B cell (primary cell): Measurements from ENCODE around the gene FKBP9. TPM values are rescaled to one million over a fixed set of nuclear protein-coding genes. Genes with fewer than 3 reads are reported as not detected.

Experiments
- ATAC-seq: fragments of 200-7000 bp; cut with Tn5 transposase; one replicate; pipeline ENCODE4 v1.10.0; 2021; ENCODE audit warnings: low read depth, mild to moderate bottlenecking, moderate number of reproducible peaks, moderate library complexity
- CTCF ChIA-PET: fragments of 350-600 bp; sonication (Branson Sonifier 250); formaldehyde crosslinking; loops from one replicate; lab custom pipeline; 2021; ENCODE audit warnings: antibody characterized with exemption, inconsistent platforms; lab: Charles Lee
- POLR2A ChIA-PET: fragments of 350-600 bp; sonication (Branson Sonifier 250); formaldehyde crosslinking; loops from one replicate; lab custom pipeline; 2021; ENCODE audit warnings: antibody characterized with exemption; lab: Charles Lee
- DNase-seq: peaks from one replicate; pipeline ENCODE4 v3.0.0; 2013
- H2AFZ ChIP-seq: 2 replicates; pipeline ENCODE4 v1.6.1; 2012; ENCODE audit warnings: mild to moderate bottlenecking, low read depth, low read length; ENCODE audit not compliant: insufficient read depth, poor library complexity, severe bottlenecking
- H3K27ac ChIP-seq, 2 donors: 1 replicate in 1 of 2; 2 replicates in 1 of 2; pipeline ENCODE4 v1.5.1; 2012 to 2013; ENCODE audit warnings: low read length in 2 of 2, mild to moderate bottlenecking in 2 of 2, moderate library complexity in 1 of 2
- H3K27me3 ChIP-seq, 4 experiments: fragments of 200-600 bp in 1 of 4; sonication (generic) in 1 of 4; replicated peaks in 1 of 4; 1 replicate in 2 of 4; 2 replicates in 2 of 4; pipeline versions ENCODE4 v1.6.1 to v1.7.0; 2013 to 2016; ENCODE audit warnings: low read length in 3 of 4, mild to moderate bottlenecking in 2 of 4, mixed read lengths in 1 of 4, moderate library complexity in 1 of 4; ENCODE audit not compliant: insufficient read depth in 4 of 4, control insufficient read depth in 3 of 4; ENCODE audit errors: control extremely low read depth in 1 of 4
- H3K36me3 ChIP-seq, 2 experiments: replicated peaks in 1 of 2; 1 replicate in 1 of 2; 2 replicates in 1 of 2; pipeline versions ENCODE4 v1.6.1 to v1.7.1; 2013; ENCODE audit warnings: low read length in 1 of 2; ENCODE audit not compliant: insufficient read depth in 2 of 2, control insufficient read depth in 1 of 2; ENCODE audit errors: control extremely low read depth in 1 of 2, extremely low read depth in 1 of 2
- H3K4me1 ChIP-seq, 2 donors: fragments of 200-600 bp in 1 of 2; sonication (generic) in 1 of 2; 1 replicate in 1 of 2; 2 replicates in 1 of 2; pipeline versions ENCODE4 v1.5.1 to v1.6.1; 2013 to 2017; ENCODE audit warnings: low read length in 2 of 2; ENCODE audit not compliant: control insufficient read depth in 2 of 2, insufficient read depth in 2 of 2
- H3K4me2 ChIP-seq: replicated peaks from 2 replicates; pipeline ENCODE3; 2012; ENCODE audit warnings: mild to moderate bottlenecking, low read depth, low read length; ENCODE audit not compliant: poor library complexity, severe bottlenecking
- H3K4me3 ChIP-seq, 5 experiments: fragments of 200-600 bp in 1 of 5; sonication (generic) in 1 of 5; 1 replicate in 3 of 5; 2 replicates in 2 of 5; pipeline versions ENCODE4 v1.5.1 to v1.7.0; 2011 to 2016; ENCODE audit warnings: low read length in 4 of 5, mild to moderate bottlenecking in 4 of 5, low read depth in 2 of 5, control low read depth in 1 of 5, moderate library complexity in 1 of 5; ENCODE audit not compliant: insufficient read depth in 1 of 5; ENCODE audit errors: control extremely low read depth in 1 of 5, extremely low read depth in 1 of 5
- H3K79me2 ChIP-seq: fragments of 200-600 bp; sonication (generic); one replicate; pipeline ENCODE4 v1.6.0; 2016; ENCODE audit warnings: low read length; ENCODE audit not compliant: control insufficient read depth, insufficient read depth
- H3K9ac ChIP-seq: fragments of 200-600 bp; sonication (generic); 2 replicates; pipeline ENCODE4 v1.6.1; 2017; ENCODE audit warnings: mild to moderate bottlenecking, low read length, moderate library complexity
- H3K9me3 ChIP-seq, 3 donors: one replicate each; pipeline versions ENCODE4 v1.6.1 to v1.7.1; 2013; ENCODE audit warnings: low read length in 2 of 3; ENCODE audit not compliant: control insufficient read depth in 2 of 3, insufficient read depth in 1 of 3; ENCODE audit errors: control extremely low read depth in 1 of 3
- H4K20me1 ChIP-seq: 2 replicates; pipeline ENCODE4 v1.6.0; 2012; ENCODE audit warnings: mild to moderate bottlenecking, low read length; ENCODE audit not compliant: insufficient read depth, control insufficient read depth, poor library complexity, severe bottlenecking
- H3K27ac Mint-ChIP-seq: one replicate; pipeline ENCODE4 v1.8.0; 2021; ENCODE audit warnings: mixed read lengths
- H3K27me3 Mint-ChIP-seq: one replicate; pipeline ENCODE4 v1.8.0; 2021; ENCODE audit warnings: mixed read lengths
- H3K4me1 Mint-ChIP-seq: one replicate; pipeline ENCODE4 v1.8.0; 2021; ENCODE audit warnings: mixed read lengths
- H3K4me3 Mint-ChIP-seq: one replicate; pipeline ENCODE4 v1.8.0; 2021; ENCODE audit warnings: mixed read lengths
- H3K9me3 Mint-ChIP-seq: one replicate; pipeline ENCODE4 v1.8.0; 2022; ENCODE audit warnings: mixed read lengths; ENCODE audit not compliant: insufficient read depth
- EZH2 ChIP-seq: IDR thresholded peaks from 2 replicates; pipeline ENCODE4 v1.6.1; 2012; ENCODE audit warnings: borderline replicate concordance, low read depth, mild to moderate bottlenecking, moderate library complexity, low read length; ENCODE audit not compliant: insufficient read depth, poor library complexity, severe bottlenecking
- WGBS: methylation state at CpG from one replicate; pipeline ENCODE4 v1.1.5; 2013; ENCODE audit warnings: missing lambda C conversion rate; ENCODE audit not compliant: insufficient coverage; 5-methylcytosine and 5-hydroxymethylcytosine counted together
- intact Hi-C: fragments of 100-400 bp; cut with micrococcal nuclease; formaldehyde crosslinking; loops from one replicate; pipeline ENCODE4 v1.10.0; 2022
- polyA plus RNA-seq: library from polyadenylated mRNA; depleted of rRNA; stranded (reverse); fragments of >200 nt; gene quantifications from 2 replicates; pipeline ENCODE4 v1.2.3, GENCODE V29; 2012
- total RNA-seq, 2 donors: library from RNA; stranded (reverse); fragments of 120-200 nt in 1 of 2; gene quantifications; 1 replicate in 1 of 2; 2 replicates in 1 of 2; pipeline versions ENCODE4 v1.2.3 to v1.2.4, GENCODE V29; 2013 to 2022
- TF ChIP-seq, protein P1 (sequence below): fragments of 200-600 bp; IDR thresholded peaks from one replicate; pipeline ENCODE4 v1.8.0; 2022; ENCODE audit warnings: antibody characterized with exemption, mild to moderate bottlenecking

The FKBP9 gene
- total and polyA plus RNA-seq, 2 donors (not counting 1 experiment from before 2014, with no cell fraction given) = 0.52 to 0.98 TPM

DNA sequence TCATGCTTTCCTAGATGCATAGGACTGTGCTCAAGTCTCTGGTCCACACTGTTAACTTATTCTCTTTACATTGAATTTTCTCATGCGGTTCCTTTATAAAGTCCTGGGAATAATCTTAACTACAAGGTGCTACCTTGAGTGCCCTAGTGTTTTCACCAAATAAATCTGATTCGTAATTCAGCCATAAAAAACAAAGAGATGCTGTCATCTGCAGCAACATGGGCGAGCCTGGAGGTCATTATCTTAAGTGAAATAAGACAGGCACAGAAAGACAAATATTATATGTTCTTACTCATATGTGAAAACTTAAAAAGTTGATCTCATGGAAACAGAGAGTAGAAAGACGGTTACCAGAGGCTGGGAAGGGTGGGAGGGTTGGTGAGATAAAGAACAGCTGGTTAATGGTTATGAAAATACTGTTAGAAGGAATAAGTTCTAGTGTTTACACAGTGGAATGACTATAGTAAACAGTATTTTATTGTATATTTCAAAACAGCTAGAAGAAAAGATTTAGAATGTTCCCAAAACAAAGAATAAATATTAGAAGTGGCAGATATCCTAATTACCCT lies 67.0 kb downstream of the FKBP9 start:
- no peaks in the 10 kb centered on the region for H3K9me3 ChIP-seq
- H2AFZ ChIP-seq = no peak overlapping the region
- peaks cover 11% of the 10 kb centered on the region for H3K79me2 ChIP-seq
- no peak overlapping the region for H3K27ac ChIP-seq
- H3K4me1 ChIP-seq = no peaks in the 10 kb centered on the region
- intact Hi-C loops = no loop called here
- H3K9ac ChIP-seq = no peak overlapping the region
- WGBS = 100% methylated on average over 1 of the region's 4 CpGs
- Mint-ChIP-seq H3K4me1 (peaks cover 2% of the 10 kb centered on the region), H3K9me3 (no peaks in the 10 kb centered on the region), H3K4me3 (no peak overlapping the region), H3K27ac (no peak overlapping the region), H3K27me3 (no peaks in the 10 kb centered on the region)
- H3K4me2 ChIP-seq = no peak overlapping the region
- no peaks in the 10 kb centered on the region for H3K27me3 ChIP-seq
- peaks cover 12 to 47% of the 10 kb centered on the region in 2 experiments for H3K36me3 ChIP-seq
- no peak for ATAC-seq
- H4K20me1 ChIP-seq = peaks cover 14% of the 10 kb centered on the region
- ChIA-PET POLR2A (no interaction called here), CTCF (interaction anchor here (1.2 kb wide), 1 partner anchor 24 kb away, joined by 5 read pairs; no protein-coding TSS in a partner anchor)
- TF ChIP-seq, protein P1, sequence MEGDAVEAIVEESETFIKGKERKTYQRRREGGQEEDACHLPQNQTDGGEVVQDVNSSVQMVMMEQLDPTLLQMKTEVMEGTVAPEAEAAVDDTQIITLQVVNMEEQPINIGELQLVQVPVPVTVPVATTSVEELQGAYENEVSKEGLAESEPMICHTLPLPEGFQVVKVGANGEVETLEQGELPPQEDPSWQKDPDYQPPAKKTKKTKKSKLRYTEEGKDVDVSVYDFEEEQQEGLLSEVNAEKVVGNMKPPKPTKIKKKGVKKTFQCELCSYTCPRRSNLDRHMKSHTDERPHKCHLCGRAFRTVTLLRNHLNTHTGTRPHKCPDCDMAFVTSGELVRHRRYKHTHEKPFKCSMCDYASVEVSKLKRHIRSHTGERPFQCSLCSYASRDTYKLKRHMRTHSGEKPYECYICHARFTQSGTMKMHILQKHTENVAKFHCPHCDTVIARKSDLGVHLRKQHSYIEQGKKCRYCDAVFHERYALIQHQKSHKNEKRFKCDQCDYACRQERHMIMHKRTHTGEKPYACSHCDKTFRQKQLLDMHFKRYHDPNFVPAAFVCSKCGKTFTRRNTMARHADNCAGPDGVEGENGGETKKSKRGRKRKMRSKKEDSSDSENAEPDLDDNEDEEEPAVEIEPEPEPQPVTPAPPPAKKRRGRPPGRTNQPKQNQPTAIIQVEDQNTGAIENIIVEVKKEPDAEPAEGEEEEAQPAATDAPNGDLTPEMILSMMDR = no peak
- no peak for TF ChIP-seq EZH2
- no peak for DNase-seq
- no peak overlapping the region for H3K4me3 ChIP-seq

DNA sequence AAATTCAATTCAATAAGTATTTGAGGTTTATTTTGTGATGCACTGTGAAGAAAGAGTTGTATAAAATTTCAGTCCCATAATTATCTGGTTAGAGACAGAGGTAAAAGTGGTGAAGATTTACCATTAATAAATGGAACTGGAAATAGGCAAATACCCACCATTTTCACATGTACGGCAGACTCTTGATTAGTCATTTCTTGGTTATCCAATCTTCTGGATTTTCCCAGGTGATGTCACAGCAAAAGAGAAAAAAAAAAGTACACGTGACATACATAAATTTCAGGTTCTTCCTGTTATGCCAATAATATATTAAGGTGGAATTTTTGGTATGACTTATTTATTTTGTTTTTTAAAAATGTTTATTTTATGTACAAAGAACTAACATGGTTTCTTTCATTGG lies 78.5 kb downstream of the FKBP9 start:
- ChIA-PET POLR2A (no interaction called here), CTCF (no interaction called here)
- H3K27ac Mint-ChIP-seq = no peak overlapping the region
- intact Hi-C loops = no loop called here
- no peak overlapping the region for H3K4me3 Mint-ChIP-seq
- H3K36me3 ChIP-seq = peaks cover 2 to 28% of the 10 kb centered on the region in 2 experiments
- H3K27me3 Mint-ChIP-seq = no peaks in the 10 kb centered on the region
- H3K9me3 ChIP-seq = no peaks in the 10 kb centered on the region
- no peak overlapping the region for H3K4me3 ChIP-seq
- no peak overlapping the region for H3K27ac ChIP-seq
- peaks cover 8 to 22% of the 10 kb centered on the region in 2 donors for H3K4me1 ChIP-seq
- H3K27me3 ChIP-seq = no peaks in the 10 kb centered on the region
- WGBS = no CpG with 5 or more reads among the region's 2 CpGs
- H3K4me1 Mint-ChIP-seq = peaks cover 41% of the 10 kb centered on the region
- no peak overlapping the region for H3K4me2 ChIP-seq
- H3K9ac ChIP-seq = no peak overlapping the region
- no peak for ATAC-seq
- H3K79me2 ChIP-seq = peaks cover 85% of the 10 kb centered on the region
- TF ChIP-seq EZH2 = no peak
- TF ChIP-seq, protein P1 = no peak
- DNase-seq = no peak
- no peaks in the 10 kb centered on the region for H3K9me3 Mint-ChIP-seq
- H4K20me1 ChIP-seq = peaks cover 38% of the 10 kb centered on the region
- H2AFZ ChIP-seq = no peak overlapping the region
